ENCODE measurements around the gene RPRD1B.
"Not testable (repeated sequence)": the region's sequence is repeated elsewhere in the genome, so short reads cannot be mapped to it uniquely, and the experiment has no call there.

The RPRD1B gene

GRCh38 chr20:38104285-38104684 lies 70.7 kb downstream of the RPRD1B start:
- Histone ChIP-seq H3K27me3 (ENCODE audit: control insufficient read depth in 1 of 2, insufficient read depth in 1 of 2, low read length in 2 of 2) (no peaks in the 10 kb centered on the region), H3K9me3 (ENCODE audit: control insufficient read depth, low read length) (no peaks in the 10 kb centered on the region), H3K14ac (ENCODE audit: low read length in 2 of 2) (no peak overlapping the region), H2AK5ac (ENCODE audit: low read length, severe bottlenecking) (no peak overlapping the region), H2BK15ac (ENCODE audit: low read depth, poor library complexity, severe bottlenecking) (no peak overlapping the region), H3K4ac (ENCODE audit: low read depth in 1 of 2, low read length in 2 of 2) (no peak overlapping the region), H3K9ac (ENCODE audit: low read length) (no peak overlapping the region), H2BK5ac (ENCODE audit: low read depth, low read length, poor library complexity, severe bottlenecking) (no peak overlapping the region), H3K18ac (ENCODE audit: low read depth in 1 of 2, low read length in 2 of 2) (no peak overlapping the region), H3K23ac (ENCODE audit: low read length in 2 of 2) (no peak overlapping the region), H3K4me3 (ENCODE audit: insufficient read depth in 1 of 2, low read depth in 1 of 2, low read length in 2 of 2) (no peak overlapping the region), H4K91ac (ENCODE audit: low read length) (no peak overlapping the region), H4K8ac (ENCODE audit: low read length) (no peak overlapping the region), H2BK120ac (ENCODE audit: low read depth, low read length) (no peak overlapping the region), H3K36me3 (ENCODE audit: control insufficient read depth in 1 of 2, insufficient read depth in 2 of 2, low read depth in 1 of 2, low read length in 2 of 2) (no peaks in the 10 kb centered on the region), H3K4me2 (ENCODE audit: low read length, poor library complexity, severe bottlenecking) (no peak overlapping the region), H2BK12ac (ENCODE audit: low read length in 2 of 2) (no peak overlapping the region), H2AFZ (ENCODE audit: low read depth, low read length) (no peak overlapping the region), H3K27ac (ENCODE audit: low read length, poor library complexity, severe bottlenecking) (no peak overlapping the region), H3K4me1 (ENCODE audit: control insufficient read depth, insufficient read depth, low read depth, low read length) (no peaks in the 10 kb centered on the region), H3K79me1 (replicated peaks; ENCODE audit: low read length, poor library complexity, severe bottlenecking) (no peaks in the 10 kb centered on the region)
- DNase-seq = no peak
- WGBS = no CpG with 5 or more reads among the region's 1 CpG

GRCh38 chr20:38106461-38106860 lies 72.9 kb downstream of the RPRD1B start:
- no peak overlapping the region for H2BK120ac ChIP-seq (ENCODE audit: low read depth, low read length)
- peak overlapping the region; percentile 38 for H2BK15ac ChIP-seq (ENCODE audit: low read depth, poor library complexity, severe bottlenecking)
- no peaks in the 10 kb centered on the region for H3K9me3 ChIP-seq (ENCODE audit: control insufficient read depth, low read length)
- peaks cover 2% of the 10 kb centered on the region for H3K4me1 ChIP-seq (ENCODE audit: control insufficient read depth, insufficient read depth, low read depth, low read length)
- no peak overlapping the region for H3K23ac ChIP-seq (ENCODE audit: low read length in 2 of 2)
- H4K91ac ChIP-seq (ENCODE audit: low read length) = no peak overlapping the region
- no peak overlapping the region for H3K4me2 ChIP-seq (ENCODE audit: low read length, poor library complexity, severe bottlenecking)
- DNase-seq = no peak
- no peak overlapping the region for H3K14ac ChIP-seq (ENCODE audit: low read length in 2 of 2)
- no peak overlapping the region for H2AFZ ChIP-seq (ENCODE audit: low read depth, low read length)
- H2AK5ac ChIP-seq (ENCODE audit: low read length, severe bottlenecking) = no peak overlapping the region
- H3K27me3 ChIP-seq (ENCODE audit: control insufficient read depth in 1 of 2, insufficient read depth in 1 of 2, low read length in 2 of 2) = peaks cover 0 to 2% of the 10 kb centered on the region in 2 experiments
- no peak overlapping the region for H3K27ac ChIP-seq (ENCODE audit: low read length, poor library complexity, severe bottlenecking)
- WGBS = 91% methylated on average over 5 of the region's 5 CpGs
- no peak overlapping the region for H3K4me3 ChIP-seq (ENCODE audit: insufficient read depth in 1 of 2, low read depth in 1 of 2, low read length in 2 of 2)
- H4K8ac ChIP-seq (ENCODE audit: low read length) = no peak overlapping the region
- H2BK12ac ChIP-seq (ENCODE audit: low read length in 2 of 2) = peak overlapping the region; percentile 1 to 87
- H3K36me3 ChIP-seq (ENCODE audit: control insufficient read depth in 1 of 2, insufficient read depth in 2 of 2, low read depth in 1 of 2, low read length in 2 of 2) = no peaks in the 10 kb centered on the region
- H3K9ac ChIP-seq (ENCODE audit: low read length) = no peak overlapping the region
- H3K79me1 ChIP-seq (replicated peaks; ENCODE audit: low read length, poor library complexity, severe bottlenecking) = no peaks in the 10 kb centered on the region
- no peak overlapping the region for H3K4ac ChIP-seq (ENCODE audit: low read depth in 1 of 2, low read length in 2 of 2)
- no peak overlapping the region for H2BK5ac ChIP-seq (ENCODE audit: low read depth, low read length, poor library complexity, severe bottlenecking)
- peak overlapping the region; percentile 28 to 37 for H3K18ac ChIP-seq (ENCODE audit: low read depth in 1 of 2, low read length in 2 of 2)

- H2BK120ac ChIP-seq (ENCODE audit: low read depth, low read length); H3K4me3 ChIP-seq (ENCODE audit: insufficient read depth in 1 of 2, low read depth in 1 of 2, low read length in 2 of 2); H2AK5ac ChIP-seq (ENCODE audit: low read length, severe bottlenecking); H3K4me1 ChIP-seq (ENCODE audit: control insufficient read depth, insufficient read depth, low read depth, low read length); H3K27ac ChIP-seq (ENCODE audit: low read length, poor library complexity, severe bottlenecking); H3K9me3 ChIP-seq (ENCODE audit: control insufficient read depth, low read length); H3K27me3 ChIP-seq (ENCODE audit: control insufficient read depth in 1 of 2, insufficient read depth in 1 of 2, low read length in 2 of 2); DNase-seq; H2BK5ac ChIP-seq (ENCODE audit: low read depth, low read length, poor library complexity, severe bottlenecking); H3K4ac ChIP-seq (ENCODE audit: low read depth in 1 of 2, low read length in 2 of 2); H4K91ac ChIP-seq (ENCODE audit: low read length); H3K14ac ChIP-seq (ENCODE audit: low read length in 2 of 2); H3K23ac ChIP-seq (ENCODE audit: low read length in 2 of 2); H2BK12ac ChIP-seq (ENCODE audit: low read length in 2 of 2); H3K4me2 ChIP-seq (ENCODE audit: low read length, poor library complexity, severe bottlenecking); H2BK15ac ChIP-seq (ENCODE audit: low read depth, poor library complexity, severe bottlenecking); H3K18ac ChIP-seq (ENCODE audit: low read depth in 1 of 2, low read length in 2 of 2); H4K8ac ChIP-seq (ENCODE audit: low read length); H3K9ac ChIP-seq (ENCODE audit: low read length); H3K36me3 ChIP-seq (ENCODE audit: control insufficient read depth in 1 of 2, insufficient read depth in 2 of 2, low read depth in 1 of 2, low read length in 2 of 2); H3K79me1 ChIP-seq (replicated peaks; ENCODE audit: low read length, poor library complexity, severe bottlenecking); H2AFZ ChIP-seq (ENCODE audit: low read depth, low read length): not testable (repeated sequence)
- no CpG with 5 or more reads among the region's 1 CpG for whole genome bisulfite sequencing
Measured at GRCh38 chr20:38107386-38107785, 73.8 kb downstream of the RPRD1B start.

- H3K36me3 ChIP-seq (ENCODE audit: control insufficient read depth in 1 of 2, insufficient read depth in 2 of 2, low read depth in 1 of 2, low read length in 2 of 2); H2BK5ac ChIP-seq (ENCODE audit: low read depth, low read length, poor library complexity, severe bottlenecking); H3K9ac ChIP-seq (ENCODE audit: low read length); H2AK5ac ChIP-seq (ENCODE audit: low read length, severe bottlenecking); H3K4me3 ChIP-seq (ENCODE audit: insufficient read depth in 1 of 2, low read depth in 1 of 2, low read length in 2 of 2); H3K27me3 ChIP-seq (ENCODE audit: control insufficient read depth in 1 of 2, insufficient read depth in 1 of 2, low read length in 2 of 2); H2BK15ac ChIP-seq (ENCODE audit: low read depth, poor library complexity, severe bottlenecking); H3K23ac ChIP-seq (ENCODE audit: low read length in 2 of 2); DNase-seq; H3K4me2 ChIP-seq (ENCODE audit: low read length, poor library complexity, severe bottlenecking); H3K4me1 ChIP-seq (ENCODE audit: control insufficient read depth, insufficient read depth, low read depth, low read length); H3K79me1 ChIP-seq (replicated peaks; ENCODE audit: low read length, poor library complexity, severe bottlenecking); H2AFZ ChIP-seq (ENCODE audit: low read depth, low read length); H3K9me3 ChIP-seq (ENCODE audit: control insufficient read depth, low read length); H3K27ac ChIP-seq (ENCODE audit: low read length, poor library complexity, severe bottlenecking): not testable (repeated sequence)
- peak overlapping the region; percentile 71 for H4K91ac ChIP-seq (ENCODE audit: low read length)
- H3K14ac ChIP-seq (ENCODE audit: low read length in 2 of 2) = peak overlapping the region in 1 of 2 experiments; percentile 94
- peak overlapping the region; percentile 9 for H2BK120ac ChIP-seq (ENCODE audit: low read depth, low read length)
- WGBS = 93% methylated on average over 7 of the region's 7 CpGs
- peak overlapping the region; percentile 29 for H4K8ac ChIP-seq (ENCODE audit: low read length)
- peak overlapping the region in 1 of 2 experiments; percentile 100 for H2BK12ac ChIP-seq (ENCODE audit: low read length in 2 of 2)
- peak overlapping the region; percentile 68 to 79 for H3K18ac ChIP-seq (ENCODE audit: low read depth in 1 of 2, low read length in 2 of 2)
- peak overlapping the region in 1 of 2 experiments; percentile 60 for H3K4ac ChIP-seq (ENCODE audit: low read depth in 1 of 2, low read length in 2 of 2)
Measured at GRCh38 chr20:38107916-38108315, 74.4 kb downstream of the RPRD1B start.

All from mesenchymal stem cell (in vitro differentiated cells and primary cell).